HepG2 (cell line): Measurements from ENCODE around the gene EIF4A3.

Source experiments
- NFE2L1 ChIP-seq: sonication (generic); formaldehyde crosslinking; IDR thresholded peaks from 2 replicates; pipeline ENCODE4 v1.4.0; 2020; ENCODE audit warnings: missing genetic modification reagents, mild to moderate bottlenecking, borderline replicate concordance
- TF ChIP-seq, protein P1 (sequence below): sonication (generic); formaldehyde crosslinking; IDR thresholded peaks from 2 replicates; pipeline ENCODE4 v1.5.0; 2020; ENCODE audit warnings: missing genetic modification reagents
- TF ChIP-seq, protein P2 (sequence below): sonication (generic); formaldehyde crosslinking; IDR thresholded peaks from 2 replicates; pipeline ENCODE4 v1.5.0; 2020; ENCODE audit warnings: mild to moderate bottlenecking, missing genetic modification reagents, moderate library complexity
- TF ChIP-seq, protein P3 (sequence below): sonication (generic); formaldehyde crosslinking; IDR thresholded peaks from 2 replicates; pipeline ENCODE4 v1.4.0; 2020; ENCODE audit warnings: missing genetic modification reagents

DNA sequence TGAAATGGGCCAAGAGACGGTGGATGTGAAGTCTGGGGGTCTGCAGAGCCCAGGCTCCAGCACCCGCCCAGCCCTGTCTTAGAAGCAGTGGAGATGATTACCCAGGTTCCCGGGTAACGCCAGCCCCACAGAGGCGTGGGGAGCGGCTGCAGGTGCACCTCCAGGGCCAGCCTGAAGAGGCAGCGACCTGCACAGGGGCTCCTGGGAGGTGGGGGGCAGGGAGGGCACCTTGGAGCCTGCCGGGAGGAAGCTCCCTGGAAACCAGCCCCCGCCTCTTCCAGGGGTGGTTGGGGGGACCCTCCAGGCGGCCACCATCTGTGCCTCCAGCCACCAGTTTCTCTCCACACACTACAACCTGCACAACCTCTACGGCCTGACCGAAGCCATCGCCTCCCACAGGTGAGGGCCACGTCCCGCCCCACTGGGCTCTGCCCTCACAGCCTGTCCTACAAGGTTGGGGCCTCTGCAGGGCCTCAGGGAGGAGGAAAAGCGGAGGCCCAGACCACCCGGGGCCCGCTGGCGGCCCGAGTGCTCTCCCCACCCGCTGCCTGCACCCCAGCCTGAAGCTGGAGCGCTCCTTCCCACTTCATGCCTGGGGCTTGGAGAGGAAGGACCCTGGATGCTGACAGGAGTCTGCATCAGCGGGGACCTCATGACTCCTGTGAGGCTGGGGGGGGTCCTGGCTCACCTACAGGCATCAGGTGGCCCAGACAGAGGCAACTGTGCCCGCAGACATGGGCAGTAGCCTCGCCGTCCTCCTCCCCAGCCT is 35.0 kb downstream of the EIF4A3 start:
- TF ChIP-seq, protein P1, sequence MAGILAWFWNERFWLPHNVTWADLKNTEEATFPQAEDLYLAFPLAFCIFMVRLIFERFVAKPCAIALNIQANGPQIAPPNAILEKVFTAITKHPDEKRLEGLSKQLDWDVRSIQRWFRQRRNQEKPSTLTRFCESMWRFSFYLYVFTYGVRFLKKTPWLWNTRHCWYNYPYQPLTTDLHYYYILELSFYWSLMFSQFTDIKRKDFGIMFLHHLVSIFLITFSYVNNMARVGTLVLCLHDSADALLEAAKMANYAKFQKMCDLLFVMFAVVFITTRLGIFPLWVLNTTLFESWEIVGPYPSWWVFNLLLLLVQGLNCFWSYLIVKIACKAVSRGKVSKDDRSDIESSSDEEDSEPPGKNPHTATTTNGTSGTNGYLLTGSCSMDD (CRISPR knock-in tag): no peak
- TF ChIP-seq, protein P2, sequence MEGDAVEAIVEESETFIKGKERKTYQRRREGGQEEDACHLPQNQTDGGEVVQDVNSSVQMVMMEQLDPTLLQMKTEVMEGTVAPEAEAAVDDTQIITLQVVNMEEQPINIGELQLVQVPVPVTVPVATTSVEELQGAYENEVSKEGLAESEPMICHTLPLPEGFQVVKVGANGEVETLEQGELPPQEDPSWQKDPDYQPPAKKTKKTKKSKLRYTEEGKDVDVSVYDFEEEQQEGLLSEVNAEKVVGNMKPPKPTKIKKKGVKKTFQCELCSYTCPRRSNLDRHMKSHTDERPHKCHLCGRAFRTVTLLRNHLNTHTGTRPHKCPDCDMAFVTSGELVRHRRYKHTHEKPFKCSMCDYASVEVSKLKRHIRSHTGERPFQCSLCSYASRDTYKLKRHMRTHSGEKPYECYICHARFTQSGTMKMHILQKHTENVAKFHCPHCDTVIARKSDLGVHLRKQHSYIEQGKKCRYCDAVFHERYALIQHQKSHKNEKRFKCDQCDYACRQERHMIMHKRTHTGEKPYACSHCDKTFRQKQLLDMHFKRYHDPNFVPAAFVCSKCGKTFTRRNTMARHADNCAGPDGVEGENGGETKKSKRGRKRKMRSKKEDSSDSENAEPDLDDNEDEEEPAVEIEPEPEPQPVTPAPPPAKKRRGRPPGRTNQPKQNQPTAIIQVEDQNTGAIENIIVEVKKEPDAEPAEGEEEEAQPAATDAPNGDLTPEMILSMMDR (CRISPR knock-in tag): no peak
- TF ChIP-seq, protein P3, sequence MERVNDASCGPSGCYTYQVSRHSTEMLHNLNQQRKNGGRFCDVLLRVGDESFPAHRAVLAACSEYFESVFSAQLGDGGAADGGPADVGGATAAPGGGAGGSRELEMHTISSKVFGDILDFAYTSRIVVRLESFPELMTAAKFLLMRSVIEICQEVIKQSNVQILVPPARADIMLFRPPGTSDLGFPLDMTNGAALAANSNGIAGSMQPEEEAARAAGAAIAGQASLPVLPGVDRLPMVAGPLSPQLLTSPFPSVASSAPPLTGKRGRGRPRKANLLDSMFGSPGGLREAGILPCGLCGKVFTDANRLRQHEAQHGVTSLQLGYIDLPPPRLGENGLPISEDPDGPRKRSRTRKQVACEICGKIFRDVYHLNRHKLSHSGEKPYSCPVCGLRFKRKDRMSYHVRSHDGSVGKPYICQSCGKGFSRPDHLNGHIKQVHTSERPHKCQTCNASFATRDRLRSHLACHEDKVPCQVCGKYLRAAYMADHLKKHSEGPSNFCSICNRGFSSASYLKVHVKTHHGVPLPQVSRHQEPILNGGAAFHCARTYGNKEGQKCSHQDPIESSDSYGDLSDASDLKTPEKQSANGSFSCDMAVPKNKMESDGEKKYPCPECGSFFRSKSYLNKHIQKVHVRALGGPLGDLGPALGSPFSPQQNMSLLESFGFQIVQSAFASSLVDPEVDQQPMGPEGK: no peak
- TF ChIP-seq NFE2L1 (CRISPR knock-in tag): no peak
